Loucy (cell line): ENCODE results near the gene SPTB.

ENCODE experiments used
- H2AFZ ChIP-seq: fragments of 200-600 bp; sonication (generic); 2 replicates; pipeline ENCODE4 v1.6.0; 2016; ENCODE audit warnings: antibody characterized with exemption, mild to moderate bottlenecking, low read length, moderate library complexity
- H3F3A ChIP-seq: fragments of 200-600 bp; 2 replicates; pipeline ENCODE4 v1.6.0; 2016; ENCODE audit warnings: antibody characterized with exemption, low read depth, mild to moderate bottlenecking
- H3K27me3 ChIP-seq: fragments of 200-600 bp; sonication (generic); 2 replicates; pipeline ENCODE4 v1.6.1; 2014; ENCODE audit warnings: low read length, mild to moderate bottlenecking; ENCODE audit not compliant: insufficient read depth, poor library complexity, severe bottlenecking
- H3K36me3 ChIP-seq: fragments of 200-600 bp; sonication (generic); 2 replicates; pipeline ENCODE4 v1.6.1; 2016; ENCODE audit warnings: low read length; ENCODE audit not compliant: insufficient read depth
- H3K4me1 ChIP-seq: fragments of 200-600 bp; sonication (generic); 2 replicates; pipeline ENCODE4 v1.5.1; 2014; ENCODE audit warnings: low read length, mild to moderate bottlenecking; ENCODE audit not compliant: insufficient read depth, poor library complexity, severe bottlenecking
- H3K4me2 ChIP-seq: fragments of 200-600 bp; sonication (generic); 2 replicates; pipeline ENCODE4 v1.6.0; 2014; ENCODE audit warnings: antibody characterized with exemption, low read length, low read depth, mild to moderate bottlenecking; ENCODE audit not compliant: poor library complexity, severe bottlenecking
- H3K4me3 ChIP-seq: fragments of 200-600 bp; sonication (generic); 2 replicates; pipeline ENCODE4 v1.5.1; 2014; ENCODE audit warnings: low read length, mild to moderate bottlenecking, mixed read lengths; ENCODE audit not compliant: poor library complexity, severe bottlenecking
- H3K79me2 ChIP-seq: fragments of 200-600 bp; sonication (generic); 2 replicates; pipeline ENCODE4 v1.6.1; 2014; ENCODE audit warnings: low read length; ENCODE audit not compliant: insufficient read depth
- H3K9ac ChIP-seq: fragments of 200-600 bp; sonication (generic); 2 replicates; pipeline ENCODE4 v1.6.0; 2014; ENCODE audit warnings: mild to moderate bottlenecking, low read depth, low read length, moderate library complexity; ENCODE audit not compliant: poor library complexity, severe bottlenecking
- H3K9me2 ChIP-seq: fragments of 200-600 bp; sonication (generic); replicated peaks from 2 replicates; pipeline ENCODE4 v1.6.1; 2016; ENCODE audit warnings: low read depth, low read length, mixed read lengths
- H3K9me3 ChIP-seq: fragments of 200-600 bp; sonication (generic); 2 replicates; pipeline ENCODE4 v1.6.1; 2014; ENCODE audit warnings: mild to moderate bottlenecking, antibody characterized with exemption, low read length, low read depth; ENCODE audit not compliant: insufficient read depth
- H4K20me1 ChIP-seq: fragments of 200-600 bp; sonication (generic); 2 replicates; pipeline ENCODE4 v1.6.0; 2014; ENCODE audit warnings: antibody characterized with exemption, low read length, mild to moderate bottlenecking; ENCODE audit not compliant: insufficient read depth, poor library complexity, severe bottlenecking
- CTCF ChIP-seq: fragments of 200-600 bp; sonication (generic); conservative IDR thresholded peaks from 2 replicates; pipeline ENCODE4 v1.5.1; 2014; ENCODE audit warnings: mild to moderate bottlenecking, antibody characterized with exemption, low read length
- EZH2phosphoT487 ChIP-seq: fragments of 200-600 bp; IDR thresholded peaks from 2 replicates; pipeline ENCODE4 v1.6.1; 2018; ENCODE audit warnings: antibody characterized with exemption, mild to moderate bottlenecking, moderate library complexity, borderline replicate concordance

Gene SPTB

GRCh38 chr14:64748995-64749714, 130.6 kb downstream of the SPTB start:
- Histone ChIP-seq H3K27me3 (no peaks in the 10 kb centered on the region), H3K4me1 (no peaks in the 10 kb centered on the region), H4K20me1 (no peaks in the 10 kb centered on the region), H3F3A (no peaks in the 10 kb centered on the region), H2AFZ (no peak overlapping the region), H3K9me3 (no peaks in the 10 kb centered on the region), H3K79me2 (no peaks in the 10 kb centered on the region), H3K4me3 (no peak overlapping the region), H3K9me2 (no peaks in the 10 kb centered on the region), H3K4me2 (no peak overlapping the region), H3K9ac (no peak overlapping the region), H3K36me3 (peaks cover 9% of the 10 kb centered on the region; the same call in 1 of the 2 replicates)
- TF ChIP-seq EZH2phosphoT487 (no peak), CTCF (no peak)

DNA sequence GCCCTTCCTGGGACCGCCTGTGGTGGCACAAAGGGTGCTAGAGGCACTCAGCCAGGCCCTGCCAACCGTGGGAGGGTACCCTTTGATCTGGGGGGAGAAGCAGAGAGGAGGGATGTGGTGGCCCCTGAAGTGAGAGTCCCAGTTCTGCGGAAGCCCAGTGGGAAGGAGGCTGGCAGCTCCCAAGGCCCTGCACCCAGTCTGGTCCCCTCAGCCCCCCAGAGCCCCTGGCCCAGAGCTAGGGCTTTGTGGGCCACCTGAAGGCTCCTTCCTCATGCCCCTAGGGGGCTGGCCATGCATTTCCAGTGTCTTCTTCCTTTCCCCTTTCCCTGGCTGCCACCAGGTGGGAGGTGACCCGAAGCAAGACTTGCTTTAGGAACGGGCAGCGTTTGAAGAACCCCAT, 131.2 kb downstream of the SPTB start:
- TF ChIP-seq CTCF = no peak
- no peaks in the 10 kb centered on the region for H3K79me2 ChIP-seq
- H3K36me3 ChIP-seq = peaks cover 15% of the 10 kb centered on the region; the same call in 1 of the 2 replicates

DNA sequence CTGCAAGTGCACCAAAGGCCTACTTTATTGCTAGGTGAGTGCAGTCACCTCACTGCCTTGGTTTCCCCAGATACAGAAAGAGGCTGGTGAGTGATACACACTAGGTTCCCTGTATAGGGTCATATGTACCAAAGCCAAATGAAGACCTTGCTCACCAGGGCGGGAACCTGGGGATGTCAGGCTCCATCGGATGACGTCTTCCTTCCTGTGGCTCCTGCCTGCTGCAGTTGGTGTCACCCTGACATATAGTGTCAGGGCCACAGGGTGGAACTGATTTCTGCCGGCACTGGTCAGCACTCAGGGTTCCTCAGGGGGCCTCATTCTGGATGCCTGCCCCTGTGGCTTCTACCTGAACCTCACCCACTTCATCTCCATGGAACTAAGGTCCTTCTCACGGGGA, 132.4 kb downstream of the SPTB start:
- H3K4me2 ChIP-seq = no peak overlapping the region
- H3K9me3 ChIP-seq = no peaks in the 10 kb centered on the region
- no peaks in the 10 kb centered on the region for H3K27me3 ChIP-seq
- H3K9ac ChIP-seq = no peak overlapping the region
- H3F3A ChIP-seq = no peaks in the 10 kb centered on the region
- H3K4me3 ChIP-seq = no peak overlapping the region
- H3K79me2 ChIP-seq = no peaks in the 10 kb centered on the region
- TF ChIP-seq CTCF (no peak), EZH2phosphoT487 (no peak)
- no peaks in the 10 kb centered on the region for H3K9me2 ChIP-seq
- H3K36me3 ChIP-seq = peaks cover 23% of the 10 kb centered on the region; the same call in 1 of the 2 replicates
- H4K20me1 ChIP-seq = no peaks in the 10 kb centered on the region
- no peaks in the 10 kb centered on the region for H3K4me1 ChIP-seq
- H2AFZ ChIP-seq = no peak overlapping the region

More for the DNA sequence above, 131.2 kb downstream of the SPTB start:
- no peaks in the 10 kb centered on the region for H3K4me1 ChIP-seq
- no peak overlapping the region for H3K4me2 ChIP-seq
- H3K9me2 ChIP-seq = no peaks in the 10 kb centered on the region
- H3K9ac ChIP-seq = no peak overlapping the region
- H3K9me3 ChIP-seq = no peaks in the 10 kb centered on the region
- no peak overlapping the region for H3K4me3 ChIP-seq
- no peaks in the 10 kb centered on the region for H4K20me1 ChIP-seq
- H3F3A ChIP-seq = no peaks in the 10 kb centered on the region
- no peak overlapping the region for H2AFZ ChIP-seq
- no peaks in the 10 kb centered on the region for H3K27me3 ChIP-seq
